OCI-M1 (cell line): ENCODE results near the gene ZBTB25.
A peak's percentile ranks its signal among the peaks of the same experiment; 100 is the strongest.

ENCODE experiments used
- DNase-seq: peaks from one replicate; lab custom pipeline; 2025; lab: John Stamatoyannopoulos, UW

The ZBTB25 gene

GRCh38 chr14:64515053-64515452 is 11.4 kb upstream of the ZBTB25 start:
- no peak for DNase-seq

GRCh38 chr14:64513271-64513670 is 9.6 kb upstream of the ZBTB25 start:
- DNase-seq = no peak

- DNase-seq = peak; percentile 80
These were observed 7.4 kb upstream of the ZBTB25 start for GRCh38 chr14:64510825-64511671.

GRCh38 chr14:64509036-64509435 is 5.4 kb upstream of the ZBTB25 start:
- no peak for DNase-seq

GRCh38 chr14:64508215-64508776 is 4.7 kb upstream of the ZBTB25 start:
- DNase-seq = peak; percentile 67

- DNase-seq = peak; percentile 40
These were observed 3.9 kb upstream of the ZBTB25 start for GRCh38 chr14:64507376-64508156.

GRCh38 chr14:64506721-64507120 is 3.1 kb upstream of the ZBTB25 start:
- peak; percentile 35 for DNase-seq

- DNase-seq = peak; percentile 89
These were observed 1.5 kb upstream of the ZBTB25 start for GRCh38 chr14:64504897-64505794.

- DNase-seq = peak; percentile 80
These were observed 765 bp upstream of the ZBTB25 start, which contains the start of gene ZBTB1 for GRCh38 chr14:64504310-64504896. TSS of gene ZBTB1 (plus strand) at chr14:64504770. CDS start at chr14:64521505, 16,735 bp downstream.

- peak; percentile 70 for DNase-seq
These were observed 678 bp downstream of the ZBTB25 start for GRCh38 chr14:64502887-64503433.

GRCh38 chr14:64502456-64502855 is 1.2 kb downstream of the ZBTB25 start:
- no peak for DNase-seq

GRCh38 chr14:64501411-64502171 is 2.0 kb downstream of the ZBTB25 start:
- DNase-seq = peak; percentile 53

GRCh38 chr14:64500088-64500487 is 3.5 kb downstream of the ZBTB25 start:
- no peak for DNase-seq

GRCh38 chr14:64496764-64497163 is 6.9 kb downstream of the ZBTB25 start:
- DNase-seq = no peak

- no peak for DNase-seq
These were observed 8.4 kb downstream of the ZBTB25 start for GRCh38 chr14:64495252-64495651.

GRCh38 chr14:64493455-64493854 is 10.2 kb downstream of the ZBTB25 start:
- no peak for DNase-seq

- DNase-seq = no peak
These were observed 12.0 kb downstream of the ZBTB25 start for GRCh38 chr14:64491637-64492036.

GRCh38 chr14:64488590-64489099 is 15.0 kb downstream of the ZBTB25 start:
- DNase-seq = no peak

GRCh38 chr14:64478634-64479250 is 24.9 kb downstream of the ZBTB25 start:
- peak; percentile 31 for DNase-seq
